GM12891 (cell line): ENCODE results near the gene KCND3.

Experiments used
- POLR2A ChIP-seq: IDR thresholded peaks from 2 replicates; pipeline ENCODE4 v1.6.1; 2011; ENCODE audit warnings: low read depth, low read length, control low read depth
- POLR2AphosphoS5 ChIP-seq: IDR thresholded peaks from 2 replicates; pipeline ENCODE4 v1.6.1; 2011; ENCODE audit warnings: low read depth, low read length, control low read depth
- TAF1 ChIP-seq: IDR thresholded peaks from 2 replicates; pipeline ENCODE4 v1.6.1; 2011; ENCODE audit warnings: low read depth, low read length, control low read depth

DNA sequence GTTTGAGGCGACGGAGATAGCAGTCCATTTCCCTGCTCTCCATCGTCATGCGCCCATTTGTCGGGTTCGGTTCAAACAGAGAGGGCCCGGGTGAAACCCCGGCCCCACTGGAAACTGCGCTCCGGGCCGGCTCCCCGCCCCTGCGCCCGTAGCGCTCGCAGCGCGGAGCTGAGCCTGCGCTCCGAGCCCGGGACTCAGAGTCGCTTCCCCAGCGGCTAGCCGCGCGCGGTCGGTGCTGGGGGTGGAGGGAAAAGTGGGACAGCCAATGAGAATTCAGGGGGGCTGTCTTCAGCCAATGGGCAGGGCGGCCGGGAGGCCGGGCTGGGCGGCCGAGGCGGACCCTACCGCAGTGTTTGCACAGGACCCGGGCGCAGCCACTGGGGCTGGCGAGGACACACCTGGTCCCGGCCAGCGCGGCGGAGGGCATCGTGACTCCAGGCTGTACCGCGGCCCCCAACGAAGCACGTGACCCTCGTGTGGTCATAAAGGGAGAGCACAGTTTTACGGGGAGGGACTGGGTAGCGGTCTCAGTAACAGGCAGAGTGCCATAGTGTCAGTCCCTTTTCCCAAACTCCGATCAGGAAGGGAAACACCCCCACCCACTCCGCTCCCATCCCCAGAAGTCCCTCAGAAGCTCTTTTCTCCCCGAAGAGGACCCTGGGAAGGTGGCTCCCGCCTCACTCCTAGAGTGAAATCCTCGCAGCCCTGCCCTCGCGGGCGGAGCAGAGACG is 250.1 kb downstream of the KCND3 start, which contains the start of gene INKA2:
- no peak for TF ChIP-seq POLR2A
- no peak for TF ChIP-seq POLR2AphosphoS5
- TF ChIP-seq TAF1, result no peak
